Measurements from ENCODE around the gene RAPGEF4. TPM values are rescaled to one million over a fixed set of nuclear protein-coding genes. Genes with fewer than 3 reads are reported as not detected.
"Not testable (repeated sequence)": the region's sequence is repeated elsewhere in the genome, so short reads cannot be mapped to it uniquely, and the experiment has no call there.

Gene RAPGEF4
- total RNA-seq, 4 donors from 2014 or later = 3.6 to 12.0 (median 6.7) TPM

- no peak for TF ChIP-seq POLR2A (IDR thresholded peaks at IDR 0.05)
- TF ChIP-seq EP300 (IDR thresholded peaks at IDR 0.05) = no peak
- TF ChIP-seq CTCF (IDR thresholded peaks at IDR 0.05) = no peak
- no peaks in the 10 kb centered on the region for H3K36me3 ChIP-seq
- peaks cover 0 to 10% (median 4%) of the 10 kb centered on the region in 4 donors for H3K4me1 ChIP-seq
- no peak overlapping the region for H3K4me3 ChIP-seq
- 93 to 94% methylated on average over 4 of the region's 4 CpGs for WGBS, 2 donors
- no peaks in the 10 kb centered on the region for H3K27me3 ChIP-seq
- H3K27ac ChIP-seq = no peak overlapping the region
- no peak for DNase-seq (ENCODE audit: low spot score in 2 of 2)
- H3K9me3 ChIP-seq = no peaks in the 10 kb centered on the region
Observed at GRCh38 chr2:173032032-173032431, 296.4 kb downstream of the RAPGEF4 start.

- 90 to 91% methylated on average over 3 of the region's 3 CpGs for WGBS, 2 donors
- TF ChIP-seq CTCF (IDR thresholded peaks at IDR 0.05) (no peak), EP300 (IDR thresholded peaks at IDR 0.05) (no peak), POLR2A (IDR thresholded peaks at IDR 0.05) (no peak)
- H3K4me3 ChIP-seq = no peak overlapping the region
- DNase-seq (ENCODE audit: low spot score in 2 of 2) = no peak
- H3K9me3 ChIP-seq = no peaks in the 10 kb centered on the region
- H3K4me1 ChIP-seq = peaks cover 0 to 3% (median 0%) of the 10 kb centered on the region in 4 donors
- no peaks in the 10 kb centered on the region for H3K27me3 ChIP-seq
- H3K27ac ChIP-seq = no peak overlapping the region
- H3K36me3 ChIP-seq = no peaks in the 10 kb centered on the region
Observed at GRCh38 chr2:173033084-173033483, 297.4 kb downstream of the RAPGEF4 start.

GRCh38 chr2:173034143-173034542 lies 298.5 kb downstream of the RAPGEF4 start:
- Histone ChIP-seq H3K4me1 (no peaks in the 10 kb centered on the region), H3K27ac (no peak overlapping the region), H3K9me3 (no peaks in the 10 kb centered on the region), H3K27me3 (no peaks in the 10 kb centered on the region), H3K36me3 (no peaks in the 10 kb centered on the region), H3K4me3 (no peak overlapping the region)
- TF ChIP-seq CTCF (IDR thresholded peaks at IDR 0.05) (no peak), POLR2A (IDR thresholded peaks at IDR 0.05) (no peak)
- WGBS, 2 donors = 74 to 79% methylated on average over 7 of the region's 7 CpGs
- DNase-seq (ENCODE audit: low spot score in 2 of 2) = no peak

GRCh38 chr2:173037245-173038120 lies 301.8 kb downstream of the RAPGEF4 start:
- no peak for DNase-seq (ENCODE audit: low spot score in 2 of 2)
- WGBS, 2 donors = 73 to 81% methylated on average over 12 of the region's 12 CpGs
- TF ChIP-seq CTCF (IDR thresholded peaks at IDR 0.05) = no peak
- TF ChIP-seq EP300 (IDR thresholded peaks at IDR 0.05) = no peak
- no peak for TF ChIP-seq POLR2A (IDR thresholded peaks at IDR 0.05)
- H3K27me3 ChIP-seq = no peaks in the 10 kb centered on the region
- H3K9me3 ChIP-seq = no peaks in the 10 kb centered on the region
- no peak overlapping the region for H3K27ac ChIP-seq
- H3K36me3 ChIP-seq = no peaks in the 10 kb centered on the region
- H3K4me1 ChIP-seq = no peaks in the 10 kb centered on the region
- no peak overlapping the region for H3K4me3 ChIP-seq

- H3K9me3 ChIP-seq; H3K4me3 ChIP-seq; H3K27me3 ChIP-seq; H3K27ac ChIP-seq; H3K4me1 ChIP-seq; DNase-seq (ENCODE audit: low spot score in 2 of 2); H3K36me3 ChIP-seq: not testable (repeated sequence)
- 83 to 89% methylated on average over 2 of the region's 2 CpGs for WGBS, 2 donors
Observed at GRCh38 chr2:173038257-173038656, 302.6 kb downstream of the RAPGEF4 start.

Data from tibial nerve (tissue), 4 donors.